HG03045 (cell line): ENCODE measurements around the gene KRT4.

Source experiments
- ATAC-seq: cut with Tn5 transposase; IDR thresholded peaks from one replicate; pipeline ENCODE4 v1.9.1; 2021; ENCODE audit warnings: mild to moderate bottlenecking, moderate library complexity; ENCODE audit not compliant: unreplicated experiment

Gene KRT4

GRCh38 chr12:52809166-52809565 is 4.8 kb downstream of the KRT4 start:
- ATAC-seq, result no peak

- ATAC-seq, result no peak
These were observed 5.2 kb downstream of the KRT4 start for GRCh38 chr12:52808573-52809160.

GRCh38 chr12:52807544-52808470 is 6.1 kb downstream of the KRT4 start:
- ATAC-seq, result no peak

GRCh38 chr12:52806821-52807543 is 6.9 kb downstream of the KRT4 start:
- ATAC-seq, result no peak

- ATAC-seq, result no peak
These were observed 7.6 kb downstream of the KRT4 start for GRCh38 chr12:52806169-52806811.

GRCh38 chr12:52805739-52806138 is 8.2 kb downstream of the KRT4 start:
- ATAC-seq, result no peak

GRCh38 chr12:52805000-52805399 is 8.9 kb downstream of the KRT4 start:
- ATAC-seq, result no peak

- ATAC-seq, result no peak
These were observed 11.5 kb downstream of the KRT4 start for GRCh38 chr12:52802442-52802841.

- no peak for ATAC-seq
These were observed 12.1 kb downstream of the KRT4 start for GRCh38 chr12:52801773-52802172.

GRCh38 chr12:52800259-52800917 is 13.5 kb downstream of the KRT4 start:
- no peak for ATAC-seq

GRCh38 chr12:52799505-52800211 is 14.3 kb downstream of the KRT4 start:
- ATAC-seq, result no peak

GRCh38 chr12:52798671-52799504 is 15.0 kb downstream of the KRT4 start:
- no peak for ATAC-seq

GRCh38 chr12:52798003-52798670 is 15.8 kb downstream of the KRT4 start:
- no peak for ATAC-seq

- ATAC-seq, result no peak
These were observed 16.4 kb downstream of the KRT4 start for GRCh38 chr12:52797529-52797894.

GRCh38 chr12:52796839-52797528 is 16.9 kb downstream of the KRT4 start:
- no peak for ATAC-seq

GRCh38 chr12:52796429-52796794 is 17.5 kb downstream of the KRT4 start:
- ATAC-seq, result no peak

GRCh38 chr12:52795694-52796428 is 18.1 kb downstream of the KRT4 start, which contains the start of gene KRT3:
Gene KRT3 (minus strand): TSS chr12:52796117. CDS start chr12:52796042, 75 bp downstream.
- ATAC-seq, result no peak
